ELR (cell line): ENCODE data around the gene AFF2.

Experiments
- DNase-seq: peaks from one replicate; pipeline ENCODE4 v3.0.0-alpha.2; 2015; ENCODE audit warnings: low read depth

AFF2 gene

DNA sequence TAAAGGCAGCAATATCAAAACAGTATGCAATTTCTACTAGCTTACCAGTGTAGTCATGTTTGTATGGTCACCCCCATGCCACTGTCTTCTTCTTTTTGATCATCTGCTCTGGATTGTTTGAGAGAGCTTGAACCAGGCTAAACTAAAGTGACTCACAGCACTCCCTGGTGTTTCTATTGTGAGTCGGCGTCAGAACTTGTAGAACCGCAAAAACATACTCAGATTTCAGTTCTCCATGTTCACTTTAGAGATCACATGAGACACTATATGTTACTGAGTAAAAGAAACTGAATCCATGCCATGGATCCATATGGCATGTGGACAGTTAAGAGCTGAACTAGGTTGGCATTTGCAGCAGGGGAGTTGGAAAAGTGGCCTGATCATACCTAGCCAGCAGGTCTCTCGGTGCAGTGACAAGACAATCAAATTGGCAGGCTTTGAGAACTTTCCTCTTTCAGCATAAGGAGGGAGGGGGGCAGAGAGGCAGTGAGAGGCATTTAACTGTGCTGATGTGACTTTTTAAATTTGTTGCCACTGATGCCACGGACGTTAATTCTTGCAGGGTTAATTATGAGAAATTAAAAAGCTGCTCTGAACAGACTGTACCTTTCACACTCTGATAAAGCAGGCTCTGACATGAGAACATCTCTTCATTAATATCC, 88.4 kb downstream of the AFF2 start:
- no peak for DNase-seq

- DNase-seq: no peak
Observed at GRCh38 chrX:148592595-148592994, 92.2 kb downstream of the AFF2 start.

- DNase-seq: no peak
Observed at GRCh38 chrX:148593146-148593545, 92.7 kb downstream of the AFF2 start.

DNA sequence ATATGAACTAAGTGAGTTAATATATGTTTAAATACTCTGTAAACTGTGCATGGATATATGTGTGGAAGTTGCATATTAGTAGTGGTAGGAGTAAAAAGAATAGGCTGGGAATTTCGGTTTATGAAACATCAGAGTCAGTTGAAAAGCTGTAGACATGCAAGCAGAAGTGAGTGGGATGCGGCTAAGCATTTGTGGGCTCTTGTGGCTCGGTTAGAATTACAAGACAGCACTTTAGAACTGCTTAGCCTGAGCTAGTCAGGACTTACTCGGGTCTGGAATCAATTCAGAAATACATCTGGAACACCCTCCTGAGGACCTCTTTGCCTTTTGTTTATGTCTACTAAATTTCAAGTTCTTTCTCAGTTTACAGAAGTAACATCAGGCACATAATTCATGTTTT, 93.6 kb downstream of the AFF2 start:
- DNase-seq: no peak

DNA sequence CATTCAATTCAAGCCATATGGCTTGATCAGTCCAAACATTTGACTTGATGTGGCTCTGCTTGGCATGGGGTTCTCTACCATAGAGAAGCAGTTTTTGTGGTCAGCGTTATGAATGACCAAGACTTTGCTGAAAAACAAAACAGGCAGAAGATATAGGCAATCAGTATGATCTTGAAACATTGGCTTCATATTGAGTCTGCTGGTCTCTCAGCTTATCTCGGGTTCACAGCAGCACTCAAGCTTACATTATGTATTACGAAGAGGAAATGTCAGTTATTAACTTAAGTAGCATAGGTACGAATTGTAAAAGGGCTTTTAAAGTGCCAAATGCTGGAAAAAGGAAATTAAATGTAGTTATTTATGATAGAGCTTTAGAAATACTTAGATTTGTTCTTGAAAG, 99.0 kb downstream of the AFF2 start:
- DNase-seq: no peak

DNA sequence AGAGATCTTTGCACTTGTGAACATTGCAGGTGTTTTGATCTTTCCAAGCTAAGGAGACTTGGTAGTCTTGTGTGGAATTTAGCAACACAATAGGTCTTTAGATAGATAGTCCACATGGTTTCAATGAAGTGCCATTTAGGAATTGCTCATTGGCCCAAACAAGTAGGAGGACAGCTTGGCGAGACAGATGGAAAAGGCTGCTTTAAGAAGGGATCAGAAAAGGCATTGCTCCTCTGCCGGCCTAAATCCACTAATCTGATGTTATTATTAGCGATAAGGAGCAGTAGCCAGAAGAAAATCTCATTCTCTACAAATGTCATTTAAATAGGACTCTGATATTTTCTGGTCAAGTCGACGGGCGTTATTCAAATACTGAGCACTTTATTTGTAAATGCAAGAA, 99.7 kb downstream of the AFF2 start:
- no peak for DNase-seq

GRCh38 chrX:148600581-148600980, 100.2 kb downstream of the AFF2 start:
- DNase-seq: no peak

DNA sequence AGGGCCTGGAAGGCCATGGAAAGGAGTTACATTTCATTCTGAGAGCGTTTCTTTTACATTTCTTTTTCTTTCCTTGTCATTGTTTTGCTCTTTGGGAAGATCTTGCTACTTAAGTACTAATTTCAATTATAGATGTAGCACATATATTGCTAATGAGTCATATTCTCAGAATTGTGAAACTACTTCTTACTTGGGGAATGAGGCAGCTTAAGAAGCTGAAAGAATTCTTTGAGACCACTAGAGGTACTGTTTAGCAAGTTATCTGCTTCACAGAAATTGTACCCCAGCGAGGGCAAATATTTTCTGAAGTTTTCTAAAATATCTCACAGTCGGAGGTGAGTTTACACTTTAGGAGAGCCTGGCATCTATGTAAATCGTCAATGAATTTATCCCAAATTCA, 100.6 kb downstream of the AFF2 start:
- no peak for DNase-seq

GRCh38 chrX:148609515-148610327, 109.3 kb downstream of the AFF2 start:
- no peak for DNase-seq

- DNase-seq: no peak
Observed at GRCh38 chrX:148610328-148610698, 109.9 kb downstream of the AFF2 start.

DNA sequence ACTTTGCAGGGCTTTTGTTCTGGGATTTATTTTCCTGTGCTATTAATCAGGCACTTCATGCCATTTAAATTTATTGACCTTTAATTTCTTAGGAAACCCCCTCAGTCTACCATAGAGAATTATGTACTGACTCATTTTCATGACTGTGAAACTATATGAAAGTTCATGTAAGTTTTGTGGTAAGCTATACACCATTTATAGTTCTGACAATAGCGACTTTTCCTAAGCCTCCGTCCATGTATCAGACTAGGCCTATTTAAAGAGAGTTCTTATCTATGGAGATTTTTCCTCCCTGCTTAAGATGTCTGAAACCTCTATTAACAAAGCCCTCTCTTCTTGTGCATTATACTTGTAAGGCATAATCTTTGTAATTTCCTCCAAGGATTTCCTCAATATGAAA, 111.6 kb downstream of the AFF2 start:
- no peak for DNase-seq

GRCh38 chrX:148612431-148612830, 112.0 kb downstream of the AFF2 start:
- DNase-seq: no peak

DNA sequence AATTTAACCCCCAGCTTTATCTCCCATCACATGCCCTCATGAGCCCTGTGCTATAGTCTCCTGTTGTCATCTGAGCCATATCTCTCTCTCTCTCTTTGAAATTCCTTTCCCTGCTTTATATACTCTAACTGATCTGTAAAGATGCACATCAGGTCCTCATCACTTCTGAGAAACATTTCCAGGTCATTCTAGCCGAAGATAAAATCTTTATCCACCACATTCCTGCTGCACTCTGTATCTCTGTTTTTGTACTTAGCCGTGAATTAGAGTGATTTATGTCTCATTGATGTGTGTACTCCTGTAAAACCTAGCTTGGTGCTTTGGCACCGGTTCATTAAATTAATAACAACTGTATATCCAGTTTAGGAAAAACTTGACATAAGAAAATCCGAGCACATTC, 113.2 kb downstream of the AFF2 start:
- no peak for DNase-seq

DNA sequence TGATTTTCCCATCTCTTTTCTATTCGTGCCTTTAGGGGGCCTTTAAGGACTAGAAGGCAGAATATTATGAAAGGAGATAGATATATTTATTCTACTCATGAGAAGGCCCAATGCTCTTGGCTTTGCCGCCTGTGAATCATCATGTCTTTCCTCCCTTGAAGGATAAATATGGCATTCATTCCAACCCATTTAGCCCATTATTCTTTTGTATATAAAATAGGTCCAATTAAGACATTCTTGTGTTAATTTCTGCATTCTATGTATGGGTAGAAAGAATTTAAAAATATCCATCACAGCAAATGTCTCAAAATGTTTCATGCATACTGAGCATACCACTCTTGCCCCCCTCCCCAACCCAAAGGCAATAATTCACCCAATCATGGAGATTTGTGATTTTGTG, 115.1 kb downstream of the AFF2 start:
- no peak for DNase-seq

GRCh38 chrX:148618470-148619445, 118.3 kb downstream of the AFF2 start:
- DNase-seq: no peak

DNA sequence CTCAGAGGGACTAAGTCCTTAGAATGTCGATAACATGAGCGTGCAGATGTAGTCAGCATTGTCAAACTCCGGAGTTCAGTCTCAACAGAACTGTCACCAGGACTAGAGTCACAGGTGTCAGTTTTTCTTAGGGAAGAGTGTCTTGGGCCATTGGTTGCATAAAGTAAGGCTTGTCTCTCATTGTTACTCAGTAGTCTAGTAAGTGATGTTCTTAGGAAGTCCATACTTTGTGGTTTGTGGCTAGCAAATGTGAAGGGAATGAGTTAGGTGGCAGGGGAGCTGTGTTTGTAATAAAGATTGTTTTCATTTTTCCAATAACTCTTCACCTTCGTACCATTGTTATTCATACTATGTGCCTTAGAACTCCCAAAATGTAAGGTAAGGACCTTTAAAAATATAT, 119.6 kb downstream of the AFF2 start:
- DNase-seq: no peak

DNA sequence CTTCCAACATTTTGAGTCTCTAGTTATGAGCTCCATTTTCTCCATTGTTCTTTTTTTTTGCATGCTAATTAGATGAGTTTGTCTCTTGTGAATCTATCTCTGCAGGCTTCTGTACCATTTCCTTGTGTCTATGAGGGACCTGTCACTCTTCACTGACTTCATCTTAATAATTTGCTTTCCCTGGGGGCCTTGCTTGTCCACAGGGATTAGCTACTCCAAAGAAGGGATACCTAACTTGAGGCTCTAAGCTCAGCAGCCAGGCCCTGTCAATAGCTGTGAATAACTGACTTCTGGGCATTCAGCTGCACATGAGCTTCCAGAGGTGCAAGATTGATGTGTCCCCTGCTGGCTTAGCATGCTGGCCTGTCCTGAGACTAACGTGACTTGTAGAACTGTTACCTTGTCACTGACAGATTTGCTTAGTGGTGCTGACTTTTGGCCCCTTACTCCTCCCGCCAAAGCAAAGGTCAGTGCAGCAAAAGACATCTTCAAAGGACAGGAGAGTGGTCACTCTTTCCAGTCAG, 124.6 kb downstream of the AFF2 start:
- DNase-seq: no peak

DNA sequence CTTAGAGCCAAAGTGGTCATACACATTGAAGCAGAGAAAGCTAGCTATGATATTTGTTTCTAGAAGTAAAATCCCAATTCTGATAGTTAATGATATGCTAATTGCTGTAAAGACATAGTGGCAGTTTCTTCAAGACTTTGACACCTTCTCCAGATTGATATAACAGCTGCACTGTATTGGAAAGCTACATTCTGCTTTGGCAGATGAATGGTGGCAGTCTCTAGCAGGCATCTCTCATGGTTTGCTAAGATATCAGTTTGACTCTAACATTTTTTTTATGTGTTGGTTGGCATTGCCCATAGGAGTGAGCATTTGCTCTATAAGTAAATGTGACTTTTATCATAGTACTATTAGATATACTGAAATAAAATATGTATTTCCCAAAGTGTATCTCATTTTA, 128.2 kb downstream of the AFF2 start:
- DNase-seq: no peak

- DNase-seq: no peak
Observed at GRCh38 chrX:148629434-148629833, 129.0 kb downstream of the AFF2 start.

DNA sequence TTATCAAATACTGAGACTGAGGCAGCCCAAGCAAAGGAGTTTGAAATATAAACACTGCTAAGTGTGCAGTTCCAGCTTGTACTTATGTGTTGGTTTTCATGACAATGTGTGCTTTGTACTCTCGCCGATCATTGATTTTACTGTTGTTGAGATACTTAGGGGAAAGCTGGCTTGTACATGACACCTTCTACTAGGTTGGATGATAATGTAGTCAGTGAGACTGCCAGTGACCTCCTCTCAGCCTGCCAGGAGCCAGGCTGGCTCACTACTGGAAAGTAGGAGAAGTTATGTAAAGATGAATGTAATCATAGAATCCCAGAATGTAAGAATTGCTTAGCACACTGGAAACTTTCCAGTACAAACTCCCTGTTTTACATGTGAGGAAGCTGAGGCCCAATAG, 132.0 kb downstream of the AFF2 start:
- DNase-seq: no peak

DNA sequence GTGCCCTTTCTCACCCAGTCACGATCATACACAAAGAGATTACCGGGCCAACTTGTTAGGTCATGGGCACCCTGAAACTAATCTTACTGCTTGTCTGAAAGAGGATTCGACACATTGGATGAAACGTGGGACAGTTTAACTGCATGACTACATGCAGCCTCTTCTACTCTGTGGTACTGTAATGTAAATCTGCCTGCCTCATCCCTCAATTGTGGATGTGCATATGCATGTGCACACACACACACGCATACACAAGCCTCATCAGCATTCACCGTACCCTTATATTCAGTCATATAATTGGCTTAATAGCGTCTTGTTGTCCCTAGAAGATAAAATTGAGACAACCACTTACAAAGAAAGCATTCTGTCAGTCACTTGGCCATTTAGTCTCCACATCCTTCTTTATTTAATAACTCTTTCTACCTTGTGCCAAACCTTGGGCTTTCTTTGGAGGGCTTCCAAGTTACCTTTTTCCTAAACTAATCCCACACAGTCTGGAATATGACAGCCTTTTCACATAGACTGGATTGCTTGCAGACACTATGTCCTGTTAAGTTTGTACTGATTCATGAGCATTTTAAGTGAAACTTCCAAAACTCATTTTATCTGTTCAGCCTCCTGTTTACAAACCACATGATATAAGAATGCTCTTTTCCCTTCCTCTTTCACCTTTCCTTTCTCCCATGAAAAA, 132.9 kb downstream of the AFF2 start:
- DNase-seq: no peak

DNA sequence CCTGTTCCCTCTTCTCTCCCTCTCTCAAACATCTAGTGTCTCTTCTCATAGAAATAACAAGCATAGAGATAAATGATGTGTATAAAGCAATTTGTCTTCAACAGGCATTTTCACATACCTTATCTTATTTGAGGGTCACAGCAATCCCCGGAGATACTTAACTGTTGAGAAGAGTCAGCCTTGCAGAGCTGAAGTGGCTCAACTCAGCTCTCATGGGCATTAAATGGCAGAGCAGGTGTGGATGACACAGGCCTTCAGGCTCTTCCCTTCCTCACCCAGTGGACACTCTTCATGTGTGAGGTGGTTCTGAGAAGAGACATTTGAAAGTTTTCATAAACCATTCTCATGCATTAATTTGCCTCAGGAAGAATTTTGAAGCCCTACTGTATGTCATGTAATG, 134.2 kb downstream of the AFF2 start:
- no peak for DNase-seq
